GM23338 (cell line): Measurements from ENCODE around the gene DCN. TPM values are rescaled to one million over a fixed set of nuclear protein-coding genes. Genes with fewer than 3 reads are reported as not detected.

ENCODE experiments used
- ATAC-seq: fragments of 200-7000 bp; cut with Tn5 transposase; 3 replicates; pipeline ENCODE4 v1.9.1; 2020
- DNase-seq: peaks from one replicate; pipeline ENCODE4 v3.0.0-alpha.2; 2015; ENCODE audit warnings: low spot score
- H2AFZ ChIP-seq: fragments of 200-600 bp; sonication (generic); 2 replicates; pipeline ENCODE4 v1.8.0; 2016; ENCODE audit warnings: antibody characterized with exemption, mild to moderate bottlenecking, moderate library complexity
- H3F3A ChIP-seq: fragments of 200-600 bp; sonication (generic); replicated peaks from 2 replicates; pipeline ENCODE4 v1.8.0; 2017; ENCODE audit warnings: antibody characterized with exemption, mixed run types, low read depth
- H3K27ac ChIP-seq: fragments of 200-600 bp; sonication (generic); 2 replicates; pipeline ENCODE4 v1.6.1; 2016; ENCODE audit warnings: low read depth
- H3K27me3 ChIP-seq: fragments of 200-600 bp; sonication (generic); 2 replicates; pipeline ENCODE4 v1.8.0; 2016; ENCODE audit warnings: mild to moderate bottlenecking, mixed run types, moderate library complexity; ENCODE audit not compliant: insufficient read depth
- H3K36me3 ChIP-seq: fragments of 200-600 bp; sonication (generic); 2 replicates; pipeline ENCODE4 v1.8.0; 2016; ENCODE audit warnings: mild to moderate bottlenecking; ENCODE audit not compliant: insufficient read depth
- H3K4me1 ChIP-seq: fragments of 200-600 bp; sonication (generic); 2 replicates; pipeline ENCODE4 v1.8.0; 2016; ENCODE audit warnings: mild to moderate bottlenecking, moderate library complexity; ENCODE audit not compliant: insufficient read depth
- H3K4me2 ChIP-seq: fragments of 200-600 bp; sonication (generic); 2 replicates; pipeline ENCODE4 v1.7.1; 2017; ENCODE audit warnings: mixed run types
- H3K4me3 ChIP-seq: fragments of 200-600 bp; sonication (generic); 2 replicates; pipeline ENCODE4 v1.6.1; 2016; ENCODE audit warnings: mixed run types
- H3K79me2 ChIP-seq: fragments of 200-600 bp; sonication (generic); replicated peaks from 2 replicates; pipeline ENCODE4 v1.8.0; 2017; ENCODE audit warnings: mild to moderate bottlenecking; ENCODE audit not compliant: insufficient read depth
- H3K9me2 ChIP-seq: fragments of 200-600 bp; sonication (generic); 2 replicates; pipeline ENCODE4 v1.8.0; 2017; ENCODE audit not compliant: insufficient read depth
- H4K20me1 ChIP-seq: fragments of 200-600 bp; sonication (generic); replicated peaks from 2 replicates; pipeline ENCODE4 v1.8.0; 2017; ENCODE audit warnings: mild to moderate bottlenecking; ENCODE audit not compliant: insufficient read depth
- H3K27ac Mint-ChIP-seq: 2 replicates; pipeline ENCODE4 v1.8.0; 2020; ENCODE audit warnings: inconsistent platforms, mild to moderate bottlenecking, moderate library complexity, mixed read lengths
- H3K27me3 Mint-ChIP-seq: 3 replicates; pipeline ENCODE4 v1.8.0; 2022; ENCODE audit warnings: low read depth, mild to moderate bottlenecking, moderate library complexity, mixed read lengths, inconsistent platforms; ENCODE audit not compliant: insufficient read depth, poor library complexity
- H3K36me3 Mint-ChIP-seq: 3 replicates; pipeline ENCODE4 v1.8.0; 2021; ENCODE audit warnings: low read depth, mild to moderate bottlenecking, inconsistent platforms, moderate library complexity, mixed read lengths
- H3K4me1 Mint-ChIP-seq: 3 replicates; pipeline ENCODE4 v1.8.0; 2020; ENCODE audit warnings: mild to moderate bottlenecking, inconsistent platforms, mixed read lengths
- H3K4me3 Mint-ChIP-seq: 3 replicates; pipeline ENCODE4 v1.8.0; 2021; ENCODE audit warnings: moderate library complexity, mild to moderate bottlenecking, inconsistent platforms, mixed read lengths
- H3K9me3 Mint-ChIP-seq: 3 replicates; pipeline ENCODE4 v1.8.0; 2020; ENCODE audit warnings: moderate library complexity, mild to moderate bottlenecking, inconsistent platforms, mixed read lengths
- CREB1 ChIP-seq: fragments of 250-450 bp; sonication (Bioruptor Pico); IDR thresholded peaks from 2 replicates; pipeline ENCODE4 v1.5.0; 2020; ENCODE audit warnings: low read depth, mild to moderate bottlenecking, moderate library complexity
- ETS1 ChIP-seq: IDR thresholded peaks from 2 replicates; pipeline ENCODE4 v1.6.1; 2016; ENCODE audit warnings: antibody characterized with exemption
- EZH2 ChIP-seq: fragments of 200-600 bp; sonication (generic); IDR thresholded peaks from one replicate; pipeline ENCODE4 v1.8.0; 2017; ENCODE audit warnings: antibody characterized with exemption, mild to moderate bottlenecking, low read depth; ENCODE audit not compliant: unreplicated experiment
- NANOG ChIP-seq: IDR thresholded peaks from 2 replicates; pipeline ENCODE4 v1.6.1; 2016; ENCODE audit warnings: antibody characterized with exemption, borderline replicate concordance
- POLR2AphosphoS5 ChIP-seq: IDR thresholded peaks from 2 replicates; pipeline ENCODE4 v1.6.1; 2016; ENCODE audit warnings: antibody characterized with exemption, low read depth
- REST ChIP-seq: IDR thresholded peaks from one replicate; pipeline ENCODE4 v1.6.1; 2018; ENCODE audit warnings: antibody characterized with exemption; ENCODE audit not compliant: unreplicated experiment
- ZNF114 ChIP-seq: fragments of 250-450 bp; sonication (Bioruptor Pico); IDR thresholded peaks from 2 replicates; pipeline ENCODE4 v1.5.0; 2020; ENCODE audit warnings: mild to moderate bottlenecking, moderate library complexity
- ZNF331 ChIP-seq: fragments of 250-450 bp; sonication (Bioruptor Pico); IDR thresholded peaks from 2 replicates; pipeline ENCODE4 v1.5.0; 2020; ENCODE audit warnings: low read depth, mild to moderate bottlenecking, moderate library complexity
- polyA plus RNA-seq: library from polyadenylated mRNA; unstranded; fragments of >200 nt; fragmentation: Nextera tagmentation; extraction: Ambion mirVana; gene quantifications from 2 replicates; pipeline ENCODE4 v1.2.1, GENCODE V29; 2016
- total RNA-seq: library from RNA; depleted of rRNA; stranded (reverse); fragments of >200 nt; shearing (Covaris generic); gene quantifications from 2 replicates; pipeline ENCODE4 v1.2.3, GENCODE V29; 2014

DCN gene
- total and polyA plus RNA-seq, 2 experiments from 2014 or later = not detected

GRCh38 chr12:91113621-91114020, 69.0 kb downstream of the DCN start:
- Mint-ChIP-seq H3K4me1 (peaks cover 2% of the 10 kb centered on the region; the same call in 2 of the 3 replicates), H3K27ac (no peak overlapping the region), H3K36me3 (no peaks in the 10 kb centered on the region), H3K4me3 (no peak overlapping the region), H3K27me3 (peaks cover 1% of the 10 kb centered on the region), H3K9me3 (no peaks in the 10 kb centered on the region)
- H4K20me1 ChIP-seq = no peaks in the 10 kb centered on the region
- no peaks in the 10 kb centered on the region for H3F3A ChIP-seq
- H3K27me3 ChIP-seq = no peaks in the 10 kb centered on the region
- H3K79me2 ChIP-seq = no peaks in the 10 kb centered on the region
- TF ChIP-seq ETS1 = no peak
- no peak for TF ChIP-seq NANOG
- no peak for TF ChIP-seq EZH2
- no peaks in the 10 kb centered on the region; the same call in 1 of the 2 replicates for H3K4me1 ChIP-seq
- H3K4me3 ChIP-seq = no peak overlapping the region
- no peak for DNase-seq
- no peaks in the 10 kb centered on the region for H3K36me3 ChIP-seq
- H3K4me2 ChIP-seq = no peak overlapping the region
- H3K27ac ChIP-seq = no peak overlapping the region
- ATAC-seq = no peak
- no peaks in the 10 kb centered on the region for H3K9me2 ChIP-seq
- H2AFZ ChIP-seq = no peak overlapping the region

- no peaks in the 10 kb centered on the region for H3K9me3 Mint-ChIP-seq
- Histone ChIP-seq H3K4me3 (no peak within 1 kb of the TSS), H3K79me2 (no peaks in the 10 kb centered on the region), H3K4me2 (no peak within 1 kb of the TSS), H3K9me2 (no peaks in the 10 kb centered on the region), H3F3A (no peaks in the 10 kb centered on the region), H2AFZ (peak within 1 kb of the TSS; percentile 30; the same call in 1 of the 2 replicates), H4K20me1 (no peaks in the 10 kb centered on the region), H3K27me3 (no peaks in the 10 kb centered on the region), H3K36me3 (no peaks in the 10 kb centered on the region), H3K27ac (no peak within 1 kb of the TSS), H3K4me1 (no peaks in the 10 kb centered on the region; the same call in 1 of the 2 replicates)
- no peak within 1 kb of the TSS for H3K27ac Mint-ChIP-seq
- ATAC-seq (peak; percentile 57; the same call in 2 of the 3 replicates), DNase-seq (peak; percentile 22)
- peaks cover 1% of the 10 kb centered on the region for H3K27me3 Mint-ChIP-seq
- TF ChIP-seq EZH2 (no peak), CREB1 (CRISPR knock-in tag) (no peak), ZNF114 (CRISPR knock-in tag) (no peak), REST (no peak), NANOG (no peak), ZNF331 (CRISPR knock-in tag) (no peak), POLR2AphosphoS5 (no peak)
- H3K4me3 Mint-ChIP-seq = no peak within 1 kb of the TSS
- H3K4me1 Mint-ChIP-seq = peaks cover 2% of the 10 kb centered on the region; the same call in 2 of the 3 replicates
- no peaks in the 10 kb centered on the region for H3K36me3 Mint-ChIP-seq
Observed at GRCh38 chr12:91111366-91112325, 71.0 kb downstream of the DCN start, which contains the start of gene LUM. Gene LUM (minus strand): TSS chr12:91111494. CDS start chr12:91108979, 2,515 bp downstream.
